ENCODE measurements around the gene CCDC149. TPM values are rescaled to one million over a fixed set of nuclear protein-coding genes. Genes with fewer than 3 reads are reported as not detected.

The CCDC149 gene
- total RNA-seq, 2 experiments from 2014 or later: not detected

DNA sequence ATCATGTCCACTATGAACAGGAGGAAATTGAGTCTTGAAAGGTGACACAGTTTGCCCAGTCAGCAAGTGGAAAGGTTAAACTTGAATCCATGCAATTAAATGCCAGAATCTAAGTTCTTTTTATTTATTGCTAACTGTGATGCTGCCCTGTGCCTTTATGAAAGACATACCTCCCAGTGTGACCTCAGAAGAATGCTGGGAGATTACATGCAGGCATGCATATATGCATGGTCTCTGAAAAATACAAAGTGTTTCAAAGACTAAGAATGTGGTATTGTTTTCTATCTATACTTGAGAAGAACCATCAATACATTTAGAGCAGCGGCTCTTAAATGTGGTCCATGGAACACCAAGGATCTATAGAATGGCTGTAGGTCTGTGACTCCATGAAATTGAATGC, 45.6 kb downstream of the CCDC149 start:
- H3K27ac Mint-ChIP-seq: no peak overlapping the region
- no peak for DNase-seq
- H3K27me3 Mint-ChIP-seq: peaks cover 5% of the 10 kb centered on the region
- ChIA-PET CTCF (no interaction called here), POLR2A (no interaction called here)
- intact Hi-C loops (cut with micrococcal nuclease): no loop called here
- no peaks in the 10 kb centered on the region for H3K4me1 Mint-ChIP-seq (ENCODE audit: low read depth)
- no peak overlapping the region for H3K4me3 Mint-ChIP-seq
- H3K36me3 Mint-ChIP-seq: peaks cover 3% of the 10 kb centered on the region
- peaks cover 24% of the 10 kb centered on the region for H3K9me3 Mint-ChIP-seq

- intact Hi-C loops (cut with micrococcal nuclease): no loop called here
- Mint-ChIP-seq H3K27ac (no peak overlapping the region), H3K36me3 (peaks cover 3% of the 10 kb centered on the region), H3K4me3 (no peak overlapping the region), H3K27me3 (peaks cover 5% of the 10 kb centered on the region), H3K9me3 (peaks cover 31% of the 10 kb centered on the region), H3K4me1 (ENCODE audit: low read depth) (no peaks in the 10 kb centered on the region)
- no peak for DNase-seq
- ChIA-PET CTCF (no interaction called here), POLR2A (interaction anchor here (0.5 kb wide), 1 partner anchor 17 kb away, joined by 3 read pairs; no protein-coding TSS in a partner anchor)
Measured at GRCh38 chr4:24865401-24865800, 47.4 kb downstream of the CCDC149 start.

DNA sequence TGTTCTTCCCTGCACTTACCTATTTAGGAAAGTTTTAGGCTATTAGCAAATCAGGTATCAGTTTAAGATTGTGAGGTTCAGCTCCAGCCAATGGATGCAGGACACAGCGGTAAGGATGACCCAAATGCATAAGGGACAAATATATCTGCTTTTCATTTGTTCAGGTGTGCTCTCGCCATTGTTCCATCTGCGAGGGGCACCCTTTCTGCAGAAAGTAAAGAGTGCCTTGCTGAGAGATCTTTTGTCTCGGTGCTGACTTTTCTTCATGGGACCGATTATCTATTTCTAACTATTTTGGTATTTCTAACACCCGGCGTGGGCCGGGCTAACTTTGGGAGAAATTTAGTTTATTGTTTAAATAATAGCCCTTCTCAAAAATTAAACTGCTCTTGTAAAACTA, 49.0 kb downstream of the CCDC149 start:
- DNase-seq: no peak
- no peak overlapping the region for H3K4me3 Mint-ChIP-seq
- no peaks in the 10 kb centered on the region for H3K4me1 Mint-ChIP-seq (ENCODE audit: low read depth)
- peaks cover 3% of the 10 kb centered on the region for H3K36me3 Mint-ChIP-seq
- intact Hi-C loops (cut with micrococcal nuclease): no loop called here
- ChIA-PET CTCF (no interaction called here), POLR2A (no interaction called here)
- peaks cover 2% of the 10 kb centered on the region for H3K27me3 Mint-ChIP-seq
- peaks cover 31% of the 10 kb centered on the region for H3K9me3 Mint-ChIP-seq
- H3K27ac Mint-ChIP-seq: no peak overlapping the region

- Mint-ChIP-seq H3K4me3 (no peak overlapping the region), H3K9me3 (peaks cover 31% of the 10 kb centered on the region), H3K36me3 (peaks cover 3% of the 10 kb centered on the region), H3K4me1 (ENCODE audit: low read depth) (no peaks in the 10 kb centered on the region), H3K27ac (no peak overlapping the region), H3K27me3 (peaks cover 2% of the 10 kb centered on the region)
- intact Hi-C loops (cut with micrococcal nuclease): no loop called here
- ChIA-PET CTCF (no interaction called here), POLR2A (no interaction called here)
- no peak for DNase-seq
Measured at GRCh38 chr4:24862073-24862751, 50.6 kb downstream of the CCDC149 start.

- no peak overlapping the region for H3K4me3 Mint-ChIP-seq
- H3K36me3 Mint-ChIP-seq: no peaks in the 10 kb centered on the region
- H3K9me3 Mint-ChIP-seq: peaks cover 16% of the 10 kb centered on the region
- intact Hi-C loops (cut with micrococcal nuclease): no loop called here
- no peaks in the 10 kb centered on the region for H3K4me1 Mint-ChIP-seq (ENCODE audit: low read depth)
- ChIA-PET CTCF (no interaction called here), POLR2A (no interaction called here)
- H3K27me3 Mint-ChIP-seq: peaks cover 2% of the 10 kb centered on the region
- H3K27ac Mint-ChIP-seq: no peak overlapping the region
- DNase-seq: no peak
Measured at GRCh38 chr4:24858550-24858949, 54.3 kb downstream of the CCDC149 start.

GRCh38 chr4:24858026-24858425, 54.8 kb downstream of the CCDC149 start:
- no peak for DNase-seq
- H3K4me3 Mint-ChIP-seq: no peak overlapping the region
- no peak overlapping the region for H3K27ac Mint-ChIP-seq
- H3K27me3 Mint-ChIP-seq: peaks cover 2% of the 10 kb centered on the region
- H3K36me3 Mint-ChIP-seq: no peaks in the 10 kb centered on the region
- peaks cover 13% of the 10 kb centered on the region for H3K9me3 Mint-ChIP-seq
- H3K4me1 Mint-ChIP-seq (ENCODE audit: low read depth): no peaks in the 10 kb centered on the region
- ChIA-PET POLR2A (no interaction called here), CTCF (no interaction called here)
- intact Hi-C loops (cut with micrococcal nuclease): no loop called here

DNA sequence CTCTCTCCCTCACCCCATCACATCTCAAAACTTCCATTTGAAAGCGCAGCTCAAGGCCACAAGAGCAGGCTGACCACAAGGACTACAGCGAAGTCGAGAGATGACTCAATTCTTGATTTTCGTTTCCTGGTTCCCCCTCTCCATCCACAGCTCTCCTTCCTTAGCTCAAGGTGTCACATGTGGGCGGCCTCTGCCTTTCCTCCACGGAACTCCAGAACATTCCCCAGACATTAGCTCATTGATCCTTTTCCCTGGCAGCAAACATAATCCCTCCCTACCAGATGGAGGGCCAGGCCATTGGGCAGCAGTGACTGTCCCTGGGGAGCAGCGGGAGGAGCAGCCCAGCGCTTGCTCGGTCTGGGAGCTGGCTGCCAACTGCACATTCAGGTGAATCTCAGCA, 56.3 kb downstream of the CCDC149 start:
- intact Hi-C loops (cut with micrococcal nuclease): no loop called here
- POLR2A ChIA-PET: no interaction called here
- H3K27ac Mint-ChIP-seq: no peak overlapping the region

DNA sequence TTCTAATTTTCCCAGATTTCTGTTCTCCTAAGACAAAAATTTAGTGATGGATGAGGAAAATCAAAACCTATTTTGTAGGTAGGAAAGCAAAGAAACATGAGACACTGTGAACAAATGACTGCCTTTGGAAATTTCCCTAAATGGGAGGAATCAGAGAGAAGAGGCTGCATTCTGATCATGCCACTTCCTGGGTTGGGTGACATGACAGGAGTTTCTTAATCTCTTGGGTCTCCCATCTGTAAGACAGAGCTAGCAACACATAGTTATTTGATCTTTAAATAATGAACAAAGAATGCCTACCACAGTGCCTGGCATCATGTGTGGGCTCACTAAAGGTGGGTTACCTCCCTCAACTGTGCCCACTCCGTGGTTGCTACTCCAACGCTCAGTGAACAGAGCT, 57.1 kb downstream of the CCDC149 start:
- Mint-ChIP-seq H3K27ac (no peak overlapping the region), H3K4me3 (no peak overlapping the region), H3K4me1 (ENCODE audit: low read depth) (no peaks in the 10 kb centered on the region), H3K36me3 (no peaks in the 10 kb centered on the region), H3K27me3 (peaks cover 2% of the 10 kb centered on the region), H3K9me3 (no peaks in the 10 kb centered on the region)
- DNase-seq: no peak
- intact Hi-C loops (cut with micrococcal nuclease): no loop called here
- POLR2A ChIA-PET: no interaction called here
- CTCF ChIA-PET: no interaction called here

More for the DNA sequence above, 56.3 kb downstream of the CCDC149 start:
- Mint-ChIP-seq H3K4me3 (no peak overlapping the region), H3K36me3 (no peaks in the 10 kb centered on the region), H3K27me3 (peaks cover 2% of the 10 kb centered on the region), H3K4me1 (ENCODE audit: low read depth) (no peaks in the 10 kb centered on the region), H3K9me3 (peaks cover 4% of the 10 kb centered on the region)
- CTCF ChIA-PET: no interaction called here
- no peak for DNase-seq

DNA sequence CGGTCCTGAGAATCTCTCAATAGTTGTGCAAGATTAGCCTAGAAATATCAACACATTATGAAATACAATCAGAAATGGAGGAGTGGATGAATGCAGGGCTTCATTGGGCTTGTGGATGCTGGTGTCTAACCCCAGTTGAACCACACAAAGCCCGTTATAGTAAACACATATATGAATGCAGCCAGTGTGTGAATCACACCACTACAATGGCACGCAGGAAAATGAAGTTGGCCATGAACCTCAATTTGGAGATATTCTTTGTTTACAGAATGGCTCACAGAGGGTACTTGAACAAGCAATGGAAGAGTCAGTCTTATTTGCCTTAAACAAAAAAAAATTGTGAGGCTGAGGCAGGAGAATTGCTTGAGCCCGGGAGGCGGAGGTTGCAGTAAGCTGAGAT, 59.7 kb downstream of the CCDC149 start:
- Mint-ChIP-seq H3K27ac (no peak overlapping the region), H3K4me3 (no peak overlapping the region), H3K27me3 (peaks cover 2% of the 10 kb centered on the region), H3K36me3 (no peaks in the 10 kb centered on the region), H3K4me1 (ENCODE audit: low read depth) (no peaks in the 10 kb centered on the region), H3K9me3 (no peaks in the 10 kb centered on the region)
- intact Hi-C loops (cut with micrococcal nuclease): no loop called here
- CTCF ChIA-PET: no interaction called here
- DNase-seq: no peak
- POLR2A ChIA-PET: no interaction called here

- no peak overlapping the region for H3K27ac Mint-ChIP-seq
- ChIA-PET CTCF (no interaction called here), POLR2A (no interaction called here)
- no peaks in the 10 kb centered on the region for H3K9me3 Mint-ChIP-seq
- intact Hi-C loops (cut with micrococcal nuclease): no loop called here
- no peaks in the 10 kb centered on the region for H3K27me3 Mint-ChIP-seq
- H3K4me3 Mint-ChIP-seq: no peak overlapping the region
- no peaks in the 10 kb centered on the region for H3K4me1 Mint-ChIP-seq (ENCODE audit: low read depth)
- no peak for DNase-seq
- no peaks in the 10 kb centered on the region for H3K36me3 Mint-ChIP-seq
Measured at GRCh38 chr4:24850674-24851073, 62.2 kb downstream of the CCDC149 start.

- H3K27me3 Mint-ChIP-seq: no peaks in the 10 kb centered on the region
- H3K27ac Mint-ChIP-seq: no peak overlapping the region
- no peaks in the 10 kb centered on the region for H3K9me3 Mint-ChIP-seq
- ChIA-PET CTCF (no interaction called here), POLR2A (no interaction called here)
- intact Hi-C loops (cut with micrococcal nuclease): no loop called here
- H3K36me3 Mint-ChIP-seq: no peaks in the 10 kb centered on the region
- no peak for DNase-seq
- H3K4me3 Mint-ChIP-seq: no peak overlapping the region
- H3K4me1 Mint-ChIP-seq (ENCODE audit: low read depth): no peaks in the 10 kb centered on the region
Measured at GRCh38 chr4:24849756-24850155, 63.1 kb downstream of the CCDC149 start.

DNA sequence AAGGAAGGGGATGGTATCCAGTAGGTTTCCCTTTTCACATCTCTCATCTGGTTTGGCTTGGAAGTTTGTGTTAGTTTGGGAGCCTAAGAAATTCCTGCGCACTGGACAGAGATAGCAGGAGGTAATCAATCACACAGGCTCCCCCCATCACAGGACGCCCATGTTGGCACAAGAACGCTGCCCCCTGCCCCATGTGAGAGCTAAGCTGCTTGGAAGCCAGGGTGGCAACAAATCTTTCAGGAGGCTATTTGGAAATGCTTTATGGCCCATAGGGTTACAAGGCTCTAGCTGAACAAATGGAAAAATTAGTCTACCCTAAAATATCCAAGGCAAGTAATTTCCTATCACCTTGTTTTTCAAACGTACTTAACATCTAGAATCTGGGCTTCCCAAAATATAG, 63.5 kb downstream of the CCDC149 start:
- Mint-ChIP-seq H3K27me3 (no peaks in the 10 kb centered on the region), H3K4me3 (no peak overlapping the region), H3K4me1 (ENCODE audit: low read depth) (no peaks in the 10 kb centered on the region), H3K36me3 (no peaks in the 10 kb centered on the region), H3K27ac (no peak overlapping the region), H3K9me3 (no peaks in the 10 kb centered on the region)
- no peak for DNase-seq
- CTCF ChIA-PET: no interaction called here
- POLR2A ChIA-PET: no interaction called here
- intact Hi-C loops (cut with micrococcal nuclease): no loop called here

DNA sequence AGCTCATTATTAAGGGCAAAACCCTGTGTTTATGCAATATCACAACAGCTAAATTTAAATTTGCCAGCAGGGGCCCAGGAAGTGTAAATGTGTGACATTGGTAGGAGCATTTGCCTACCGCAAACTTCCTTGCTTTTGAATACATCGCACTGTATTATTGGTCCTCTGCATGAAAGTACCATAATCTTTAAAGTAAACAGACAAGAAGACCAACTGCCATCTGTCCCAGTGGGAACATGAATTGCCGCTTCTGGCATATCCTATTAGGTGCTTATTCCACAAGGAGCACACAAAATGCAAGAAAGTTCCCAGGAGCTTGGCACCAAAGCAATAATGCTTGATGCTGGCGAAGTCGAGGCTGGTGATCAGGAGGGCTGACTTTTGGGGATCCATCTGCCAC, 66.1 kb downstream of the CCDC149 start:
- no peak for DNase-seq
- Mint-ChIP-seq H3K27ac (no peak overlapping the region), H3K4me1 (ENCODE audit: low read depth) (no peaks in the 10 kb centered on the region), H3K36me3 (no peaks in the 10 kb centered on the region), H3K9me3 (no peaks in the 10 kb centered on the region), H3K27me3 (no peaks in the 10 kb centered on the region), H3K4me3 (no peak overlapping the region)
- intact Hi-C loops (cut with micrococcal nuclease): no loop called here
- ChIA-PET CTCF (no interaction called here), POLR2A (no interaction called here)
